Mesenteric fat pad (tissue), 1 donor: ENCODE results near the gene HMCN1. TPM values are rescaled to one million over a fixed set of nuclear protein-coding genes. Genes with fewer than 3 reads are reported as not detected.
"Not testable (repeated sequence)": the region's sequence is repeated elsewhere in the genome, so short reads cannot be mapped to it uniquely, and the experiment has no call there.

Experiments used
- DNase-seq: peaks from one replicate; pipeline ENCODE4 v3.0.0-alpha.2; 2020; ENCODE audit warnings: low spot score
- total RNA-seq: library from RNA; stranded (reverse); fragmentation: NEBNext Ultra II Directional; extraction: Animal tissue kit (Norgen Biotek cat#: 25700); gene quantifications from one replicate; pipeline ENCODE4 v1.2.1, GENCODE V29; 2021
- donor health status: DM: yes; HTN: yes; CAD: no.

Gene HMCN1
- total RNA-seq, 1 donor from 2014 or later, result 13.3 TPM

DNA sequence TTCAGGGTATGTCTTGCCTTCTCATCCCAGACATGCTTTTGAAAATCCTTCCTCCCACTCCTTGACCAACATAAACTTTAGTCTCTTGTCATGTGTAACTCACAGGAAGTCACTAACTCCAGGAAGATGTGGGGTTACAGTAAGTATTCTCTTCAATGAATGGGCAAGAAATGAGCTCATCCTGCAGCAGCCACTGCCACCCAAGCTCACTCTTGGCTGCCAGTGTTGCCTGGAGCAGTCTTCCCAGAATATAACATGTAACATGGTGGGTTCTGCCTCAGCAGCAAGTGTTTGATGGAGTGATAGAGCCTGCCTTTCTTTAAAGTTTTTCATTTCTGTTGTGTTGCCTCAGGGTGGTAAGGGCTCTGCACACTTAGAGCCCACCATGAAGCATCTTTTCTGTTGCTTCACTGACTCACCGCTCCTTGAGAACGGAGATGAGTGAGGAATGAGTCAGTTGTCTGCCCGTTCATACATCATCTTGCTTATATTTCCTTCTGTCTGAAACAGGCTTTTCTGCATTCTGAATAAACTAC, 453.9 kb downstream of the HMCN1 start:
- DNase-seq, result no peak

DNA sequence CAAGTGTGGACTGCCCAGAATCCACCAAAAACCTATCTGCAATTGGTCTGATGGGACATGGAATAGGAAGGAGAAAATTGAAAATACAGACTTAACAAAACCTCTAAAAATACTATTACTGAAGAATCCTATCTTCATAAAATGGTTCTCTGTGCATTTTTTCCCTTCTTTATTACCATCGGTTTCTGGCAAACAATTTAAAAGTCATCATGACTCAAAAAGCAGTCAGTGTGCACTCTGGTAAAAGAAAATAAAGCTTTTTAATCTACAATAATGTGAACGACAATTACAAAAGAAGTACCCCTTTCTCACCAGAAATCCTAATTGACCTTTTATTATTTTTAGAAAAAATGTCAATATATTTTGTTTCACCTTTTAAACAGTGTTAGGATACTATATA, 454.5 kb downstream of the HMCN1 start:
- no peak for DNase-seq

DNA sequence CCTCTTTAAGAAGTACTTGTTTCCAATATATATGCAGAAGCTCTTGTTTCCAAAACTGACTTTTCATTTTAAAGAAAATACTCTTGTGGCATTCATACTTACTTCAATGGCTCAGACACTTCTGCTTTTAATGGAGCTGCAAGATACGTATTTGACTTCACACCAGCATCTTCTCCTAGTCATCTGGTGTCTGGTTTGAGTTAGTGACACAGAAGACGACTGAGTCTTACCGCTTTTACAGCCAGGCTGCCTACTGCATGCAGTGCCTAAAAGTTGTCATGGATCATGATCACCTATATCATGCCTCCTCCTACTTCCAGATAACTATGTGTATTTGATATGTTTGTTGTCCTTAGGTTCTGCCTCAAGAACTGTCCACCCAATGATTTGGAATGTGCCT, 455.0 kb downstream of the HMCN1 start:
- DNase-seq, result no peak

DNA sequence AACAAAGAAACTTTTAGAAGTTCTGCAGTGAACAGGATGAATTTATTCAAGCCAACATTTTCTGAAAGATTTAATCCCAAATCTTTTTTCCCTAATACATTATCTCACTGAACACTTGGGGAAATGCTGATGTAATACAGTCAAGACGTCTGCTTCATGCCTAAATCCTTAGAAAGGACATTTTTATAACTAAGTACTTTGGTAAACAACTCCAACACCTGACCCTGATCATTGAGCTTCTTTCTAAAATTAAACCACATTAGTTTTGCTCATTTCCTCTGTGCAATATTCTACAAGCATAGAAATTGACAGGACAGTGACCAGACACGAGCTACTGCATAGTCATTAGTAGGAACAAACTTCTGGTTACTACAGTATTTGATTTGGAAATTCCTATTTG, 457.3 kb downstream of the HMCN1 start:
- DNase-seq, result no peak

DNA sequence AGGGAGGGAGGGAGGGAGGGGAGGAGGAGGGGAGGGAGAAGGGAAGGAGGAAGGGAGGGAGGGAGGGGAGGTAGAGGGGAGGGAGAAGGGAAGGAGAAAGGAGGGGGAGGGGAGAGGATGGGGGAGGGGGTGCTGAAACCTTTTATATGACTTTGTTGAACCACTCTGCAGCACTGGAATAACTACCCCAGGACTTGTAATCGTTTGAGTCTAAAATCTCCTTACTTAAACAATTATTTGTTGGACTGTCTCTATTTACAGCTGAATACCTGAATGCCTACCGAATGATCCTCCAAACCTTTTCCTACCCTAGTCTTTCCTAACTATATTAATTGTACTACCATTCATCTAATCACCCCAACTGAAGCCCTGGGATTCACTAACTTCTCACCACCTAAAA, 459.0 kb downstream of the HMCN1 start:
- no peak for DNase-seq

DNA sequence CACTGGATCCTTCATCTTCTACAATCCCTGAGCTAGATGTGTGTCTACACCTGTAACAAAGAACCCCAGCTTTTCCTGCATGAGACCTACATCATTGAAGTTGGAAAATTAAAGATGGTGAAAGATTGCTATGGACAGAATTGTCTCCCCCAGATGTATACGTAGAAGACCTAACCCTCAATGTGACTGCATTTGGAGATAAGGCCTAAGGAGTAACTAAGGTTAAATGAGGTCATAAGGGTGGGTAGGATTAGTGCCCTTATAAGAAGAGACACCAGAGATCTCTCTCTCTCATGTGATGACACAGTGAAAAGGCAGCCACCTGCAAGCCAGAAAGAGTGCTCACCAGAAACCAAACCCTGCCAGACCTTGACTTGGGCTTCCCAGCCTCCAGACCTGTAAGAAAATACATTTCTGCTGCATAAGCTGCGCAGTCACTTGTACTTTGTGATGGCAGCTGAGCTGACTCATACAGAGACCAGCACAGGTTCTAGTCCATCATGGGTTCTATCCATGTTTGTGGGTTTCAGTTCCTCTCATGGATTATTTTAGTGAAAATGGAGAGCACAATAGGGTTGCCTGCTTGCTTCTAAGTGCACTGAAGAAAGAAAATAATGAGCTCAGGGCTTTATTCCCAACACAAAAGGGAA, 460.0 kb downstream of the HMCN1 start:
- no peak for DNase-seq

DNA sequence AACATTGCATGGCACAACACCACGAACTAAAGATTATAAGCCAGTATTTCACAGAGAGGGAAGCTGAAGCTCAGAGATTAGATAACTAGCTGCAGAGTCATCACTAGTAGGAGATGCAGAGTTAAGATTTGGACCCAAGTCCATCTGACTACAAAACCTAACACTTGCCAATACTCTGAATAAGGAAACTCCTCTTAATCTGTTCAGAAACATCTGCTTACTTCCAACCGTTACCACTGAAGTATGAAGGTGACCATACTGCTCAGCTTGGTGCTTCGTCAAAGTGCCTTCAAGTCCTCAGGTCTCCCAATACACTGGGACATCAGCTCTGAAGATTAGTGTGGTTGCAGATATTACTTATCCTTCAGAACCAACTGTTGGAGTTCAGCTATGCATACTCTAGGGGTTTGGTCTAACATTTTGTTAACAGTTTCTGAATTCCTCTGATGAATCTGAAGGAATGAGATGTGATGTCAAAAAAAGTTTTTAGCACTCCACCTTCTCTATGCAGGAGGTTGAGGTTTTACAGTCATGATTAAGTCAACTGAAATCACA, 461.3 kb downstream of the HMCN1 start:
- no peak for DNase-seq

DNA sequence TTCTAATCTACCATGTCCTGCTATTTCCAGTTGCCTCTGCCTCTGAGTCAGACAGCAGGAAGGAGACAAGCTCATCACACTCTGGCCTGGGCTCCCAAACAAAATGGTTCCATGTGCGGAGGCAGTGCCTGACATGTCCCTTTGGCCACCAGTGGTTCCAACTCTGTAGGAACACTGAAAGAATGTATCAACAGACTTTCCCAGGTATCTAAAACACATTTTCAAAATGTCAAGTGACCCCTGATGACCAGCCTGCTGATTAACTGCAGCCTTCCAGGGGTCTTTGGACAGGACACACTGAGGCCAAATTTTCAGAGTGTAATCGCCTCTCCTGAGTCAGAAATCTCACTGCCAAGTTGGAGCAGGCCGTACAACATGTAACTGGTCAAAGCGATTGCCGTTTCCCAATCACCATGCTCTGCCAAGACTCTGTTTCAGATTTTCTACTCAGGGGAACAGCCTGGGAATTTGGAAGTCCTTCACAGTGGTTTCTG, 468.1 kb downstream of the HMCN1 start:
- no peak for DNase-seq

DNA sequence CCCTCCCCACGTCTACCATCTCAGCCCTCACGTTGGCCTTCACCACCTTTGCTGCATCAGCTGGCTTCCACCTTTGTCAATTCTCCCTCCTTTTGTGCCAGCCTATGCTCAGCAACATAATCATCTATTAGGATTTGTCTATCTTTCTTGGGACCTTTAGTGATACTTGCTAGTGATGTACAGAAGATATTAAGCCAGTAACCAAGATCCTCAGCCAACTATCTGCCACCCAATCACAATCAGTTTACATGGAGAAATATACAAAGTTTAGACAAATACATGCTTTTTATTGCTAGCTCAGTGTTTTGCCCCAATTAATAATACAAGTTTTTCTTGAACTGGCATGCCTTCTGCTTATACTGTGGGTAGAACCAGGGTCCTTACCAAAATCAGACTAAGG, 468.6 kb downstream of the HMCN1 start:
- DNase-seq, result no peak

DNA sequence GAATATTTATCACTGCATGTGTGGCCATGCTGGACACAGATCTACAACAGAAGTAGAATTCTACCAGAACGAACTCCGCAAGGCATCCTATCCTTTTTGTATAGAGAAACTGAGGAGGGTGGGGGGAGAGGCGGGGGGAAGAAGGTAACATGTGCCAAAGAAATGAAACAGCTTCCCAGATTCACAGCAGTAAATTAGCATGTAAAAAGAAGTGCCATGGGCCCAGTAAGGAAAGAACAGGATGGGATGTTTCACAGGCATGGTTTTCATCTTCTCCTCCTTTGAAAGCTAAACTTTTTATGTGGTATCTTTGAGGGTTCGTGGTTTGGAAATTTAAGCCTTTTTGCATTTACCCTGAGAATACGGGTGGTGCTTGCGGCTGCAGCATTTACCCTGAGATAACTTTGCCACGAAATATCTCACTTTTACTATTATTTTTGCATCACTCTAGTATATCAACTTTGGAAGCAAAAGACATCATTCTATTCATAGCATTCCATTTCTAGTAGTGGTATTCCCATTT, 471.9 kb downstream of the HMCN1 start:
- no peak for DNase-seq

DNA sequence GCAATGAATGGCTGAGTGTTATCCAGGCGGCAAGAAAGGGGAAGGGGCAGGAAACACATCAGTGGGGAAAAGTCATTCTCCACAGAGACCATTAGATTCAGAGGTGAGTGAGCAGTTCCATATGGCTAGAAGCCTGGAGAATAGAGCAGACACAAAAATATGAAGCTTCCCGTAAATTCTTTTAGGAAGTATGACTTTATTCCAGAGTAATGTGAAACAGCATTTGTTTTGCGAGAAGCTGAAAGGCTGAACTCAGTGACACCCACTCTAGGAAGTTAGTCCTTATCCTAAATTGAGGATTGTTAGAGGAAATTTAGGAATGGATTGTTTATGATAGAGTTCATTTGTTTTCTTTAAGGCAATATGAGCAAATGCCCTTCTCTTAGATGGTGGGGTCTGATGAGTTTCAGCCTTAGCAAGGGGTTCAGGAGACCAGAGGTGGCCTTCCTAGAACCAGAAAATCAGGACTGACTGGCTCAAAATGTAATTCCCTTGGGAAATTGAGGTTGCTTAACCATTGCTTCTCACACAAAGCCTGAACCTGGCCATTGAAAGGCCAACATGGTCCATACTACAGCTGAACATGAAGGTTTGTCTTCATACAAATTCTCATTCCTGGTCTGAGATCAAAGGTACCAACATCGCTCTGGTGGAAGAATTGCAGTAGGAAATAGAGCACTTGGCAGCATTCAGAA, 473.3 kb downstream of the HMCN1 start:
- DNase-seq, result no peak

DNA sequence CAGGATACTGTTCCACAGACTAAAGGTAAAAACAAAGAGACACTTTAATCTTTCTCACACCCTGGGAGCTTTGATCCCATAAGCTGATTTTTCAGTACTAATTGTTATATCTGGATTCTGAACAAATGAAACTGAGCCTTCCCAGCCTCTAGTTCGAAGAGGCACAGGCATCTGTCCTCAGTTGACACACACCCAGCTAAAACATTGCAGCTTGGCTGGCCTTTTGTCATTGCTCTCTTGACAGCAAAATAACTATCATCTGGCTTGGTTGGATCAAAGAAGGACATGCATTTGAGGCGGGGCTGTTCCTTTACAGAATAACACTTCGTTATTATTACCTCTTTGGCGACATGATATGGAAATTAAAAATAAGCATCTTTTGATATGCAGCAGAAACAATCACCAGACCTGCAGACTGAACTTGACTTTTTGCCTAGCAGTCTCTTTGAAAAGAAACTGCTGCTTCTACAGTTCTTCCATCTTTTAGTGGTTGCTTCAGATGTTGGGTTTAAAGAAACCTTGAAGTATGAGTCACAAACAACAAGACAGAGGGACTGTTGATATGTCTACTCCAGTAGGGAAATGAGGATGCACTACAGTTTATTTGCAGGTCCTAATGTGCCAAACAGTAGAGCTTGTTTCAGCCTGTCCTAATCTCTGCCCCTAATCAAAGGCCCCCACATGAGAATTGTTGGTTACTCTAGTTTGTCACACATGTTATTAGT, 474.4 kb downstream of the HMCN1 start:
- no peak for DNase-seq

DNA sequence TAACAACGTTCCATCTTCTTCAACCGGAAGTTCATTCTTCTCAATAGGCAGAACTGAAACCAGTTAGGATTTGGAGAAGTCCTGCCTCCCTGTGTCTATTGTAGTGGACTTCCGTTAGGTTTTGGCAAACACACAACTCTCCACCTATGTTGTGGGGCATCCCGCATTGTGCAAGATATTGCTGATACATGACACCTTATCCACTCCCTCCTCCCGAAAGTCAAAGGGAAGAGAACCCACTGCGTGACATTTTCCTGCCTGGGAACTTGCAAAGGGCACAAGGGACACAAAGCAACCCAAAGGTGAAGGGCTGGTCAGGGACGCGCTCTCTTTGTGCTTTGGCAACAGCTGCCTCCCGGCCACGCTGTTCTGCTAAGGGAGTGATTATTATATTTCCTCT, 476.1 kb downstream of the HMCN1 start:
- DNase-seq, result no peak

DNA sequence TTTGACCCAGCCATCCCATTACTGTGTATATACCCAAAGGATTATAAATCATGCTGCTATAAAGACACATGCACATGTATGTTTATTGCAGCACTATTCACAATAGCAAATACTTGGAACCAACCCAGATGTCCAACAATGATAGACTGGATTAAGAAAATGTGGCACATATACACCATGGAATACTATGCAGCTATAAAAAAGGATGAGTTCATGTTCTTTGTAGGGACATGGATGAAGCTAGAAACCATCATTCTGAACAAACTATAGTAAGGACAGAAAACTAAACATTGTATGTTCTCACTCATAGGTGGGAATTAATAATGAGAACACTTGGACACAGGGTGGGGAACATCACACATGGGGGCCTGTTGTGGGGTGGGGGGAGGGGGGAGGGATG, 477.4 kb downstream of the HMCN1 start:
- not testable (repeated sequence) for DNase-seq

DNA sequence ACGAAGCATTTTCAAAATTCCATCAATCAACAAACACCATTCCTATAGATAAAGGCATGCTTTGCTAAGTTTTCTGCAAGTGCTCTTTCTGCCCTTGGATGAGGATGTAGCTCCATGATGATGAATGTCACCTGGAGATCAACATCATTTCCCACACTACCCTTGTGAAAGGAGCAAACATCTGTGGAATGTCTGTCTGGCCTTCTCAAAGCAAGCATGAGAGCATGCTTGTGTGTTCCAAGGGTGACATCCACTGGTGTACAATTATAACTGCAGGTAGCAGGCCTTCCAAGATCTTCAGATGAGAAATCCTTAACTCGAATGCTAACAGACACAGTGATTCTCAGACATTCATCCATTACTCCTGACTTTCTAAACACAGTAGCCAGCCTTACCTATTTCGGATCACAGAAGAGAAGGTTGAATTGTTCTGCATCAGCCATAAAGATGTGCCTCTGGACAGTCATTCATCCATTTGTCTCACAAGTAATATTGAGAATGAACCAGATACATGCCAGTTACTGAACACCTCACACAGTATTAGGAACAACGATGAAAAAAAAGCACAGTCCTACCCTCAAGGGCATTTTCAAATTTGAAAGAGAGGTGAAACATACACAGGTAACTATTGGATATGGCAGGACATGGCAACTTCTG, 478.5 kb downstream of the HMCN1 start:
- DNase-seq, result no peak

DNA sequence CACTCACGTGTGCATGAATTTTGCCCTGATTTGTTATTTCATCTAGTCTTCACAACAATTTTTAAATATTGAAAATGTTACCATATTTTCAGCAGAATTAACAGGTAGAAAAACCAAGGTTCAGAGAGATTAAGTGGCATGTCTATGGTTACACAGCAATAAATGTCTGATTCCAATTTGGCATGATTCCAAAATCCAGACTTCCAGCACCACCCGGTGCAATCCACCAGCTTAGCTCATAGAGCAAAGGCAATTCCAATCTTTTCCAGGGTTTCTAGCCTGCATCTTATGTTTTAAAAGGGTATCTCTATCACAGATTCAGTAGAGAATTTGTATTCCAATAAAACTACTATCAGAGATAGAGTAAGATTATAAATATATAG, 479.0 kb downstream of the HMCN1 start:
- no peak for DNase-seq

DNA sequence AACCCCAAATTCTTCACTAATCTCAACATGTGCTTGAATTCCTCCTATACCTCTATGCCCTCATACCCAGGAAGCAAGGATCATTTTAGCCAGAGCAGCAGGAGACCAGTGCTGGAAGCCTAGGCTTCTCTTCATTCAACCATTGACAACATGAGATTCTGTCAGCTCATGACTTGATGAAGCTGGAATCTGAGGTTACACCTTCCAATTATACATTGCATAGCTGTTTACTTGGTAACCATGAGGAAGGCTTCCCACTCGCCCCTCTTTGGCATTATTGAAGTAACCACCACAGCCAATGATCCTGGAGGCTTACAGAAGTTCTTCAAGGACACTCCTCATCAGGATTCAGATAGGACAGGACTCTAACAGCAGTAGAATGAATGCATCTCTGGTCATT, 480.6 kb downstream of the HMCN1 start:
- DNase-seq, result no peak

DNA sequence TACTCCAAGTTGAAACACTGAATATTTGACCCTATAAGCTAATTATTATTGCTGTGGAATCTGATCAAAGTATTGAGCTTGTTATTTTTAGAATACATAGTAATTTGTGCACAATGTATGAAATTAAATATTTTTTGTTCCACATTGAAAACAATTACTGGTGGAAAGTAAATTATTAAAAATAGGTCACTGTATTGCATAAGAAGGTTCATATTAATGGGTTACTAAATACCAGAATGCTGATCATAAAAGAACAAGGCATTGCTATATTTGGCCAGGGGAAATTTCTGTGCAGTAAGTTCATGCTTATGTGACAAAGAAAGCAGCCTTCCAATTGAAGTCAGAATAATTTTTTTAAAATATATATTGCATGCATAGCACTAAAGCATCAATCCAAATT, 481.4 kb downstream of the HMCN1 start:
- DNase-seq, result no peak

DNA sequence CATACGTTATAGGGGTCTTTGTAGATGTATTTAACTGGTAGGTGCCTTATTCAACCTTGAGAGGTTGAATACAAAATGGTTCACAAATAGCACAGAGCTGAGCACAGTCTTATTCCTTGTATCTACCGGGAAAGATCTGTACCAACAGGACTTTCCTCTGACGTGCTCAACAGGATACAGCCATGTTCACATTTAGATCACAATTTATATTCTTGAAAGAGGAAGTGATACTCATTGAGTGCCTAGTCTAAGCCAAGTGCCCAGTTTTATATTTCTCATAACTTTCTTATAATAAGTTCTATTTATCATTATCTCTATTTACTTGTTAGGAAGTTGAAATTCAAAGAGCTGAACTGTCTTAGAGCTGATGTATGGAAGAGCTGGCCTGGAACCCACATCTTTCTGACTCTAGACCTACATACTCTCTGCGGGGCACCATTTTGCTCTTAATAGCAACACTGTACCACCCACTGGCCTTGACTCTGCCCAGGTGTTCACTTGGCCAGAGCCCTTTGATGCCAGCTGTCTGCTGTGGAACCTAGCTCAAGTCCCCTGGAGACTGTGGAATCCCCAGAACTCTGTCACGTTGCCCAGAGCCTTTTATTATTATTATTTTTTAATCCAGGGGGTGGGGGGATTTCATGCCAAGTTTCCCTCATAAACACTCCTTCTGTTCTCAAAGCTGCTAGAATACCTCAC, 484.6 kb downstream of the HMCN1 start:
- DNase-seq, result no peak

DNA sequence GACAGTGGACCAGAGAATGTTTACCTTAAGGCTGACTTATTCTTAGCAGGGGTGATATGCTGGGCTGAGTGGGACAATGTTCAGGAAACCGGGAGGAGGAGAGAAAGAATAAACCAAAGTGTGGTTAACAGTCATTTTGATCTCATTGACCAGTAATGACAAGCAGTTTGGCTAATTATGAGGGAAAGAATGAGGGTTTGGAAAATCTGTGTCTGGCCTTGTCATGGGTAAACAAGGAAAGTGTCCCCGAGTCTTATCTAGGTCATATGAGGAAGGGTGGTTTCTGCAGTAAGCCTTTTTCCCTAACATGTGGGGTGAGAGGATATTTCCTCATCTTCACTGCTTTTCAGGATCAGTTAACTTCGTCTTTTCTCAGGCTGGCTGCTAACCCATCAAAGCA, 485.9 kb downstream of the HMCN1 start:
- no peak for DNase-seq

DNA sequence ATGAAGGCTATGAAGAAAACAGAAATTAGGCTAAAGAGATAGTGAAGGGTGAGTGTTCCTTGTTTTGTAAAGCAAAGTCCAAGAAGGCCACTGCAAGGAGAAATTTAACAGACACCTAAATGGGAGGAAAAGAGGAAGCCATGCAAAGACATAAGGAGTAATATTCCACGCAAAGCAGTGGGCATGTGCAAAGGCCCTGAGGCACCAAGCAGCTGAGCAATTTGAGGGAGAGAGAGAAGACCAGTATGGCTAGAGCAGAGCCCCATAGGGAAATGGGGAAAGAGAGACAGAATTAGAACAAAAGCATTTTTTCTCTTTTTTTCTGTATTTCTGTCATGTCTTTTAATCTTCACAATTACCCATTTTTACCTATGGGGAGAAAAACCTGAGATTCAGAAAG, 486.7 kb downstream of the HMCN1 start:
- DNase-seq, result no peak
